MG63 (cell line): ENCODE data around the gene PHETA1. TPM values are rescaled to one million over a fixed set of nuclear protein-coding genes. Genes with fewer than 3 reads are reported as not detected.
"Not testable (repeated sequence)": the region's sequence is repeated elsewhere in the genome, so short reads cannot be mapped to it uniquely, and the experiment has no call there.

Source experiments
- DNase-seq: peaks from one replicate; pipeline ENCODE4 v3.0.0-alpha.2; 2020
- H3K27me3 ChIP-seq: fragments of 250-450 bp; sonication (Bioruptor Pico); 2 replicates; pipeline ENCODE4 v1.5.1; 2020; ENCODE audit warnings: mild to moderate bottlenecking, moderate library complexity
- H3K36me3 ChIP-seq: fragments of 250-450 bp; sonication (Bioruptor Pico); 2 replicates; pipeline ENCODE4 v1.5.1; 2020; ENCODE audit warnings: mild to moderate bottlenecking, moderate library complexity
- H3K4me3 ChIP-seq: fragments of 250-450 bp; sonication (Bioruptor Pico); 2 replicates; pipeline ENCODE4 v1.5.1; 2020; ENCODE audit warnings: mild to moderate bottlenecking, moderate library complexity
- H3K9me3 ChIP-seq: fragments of 250-450 bp; sonication (Bioruptor Pico); 2 replicates; pipeline ENCODE4 v1.5.1; 2020; ENCODE audit warnings: mild to moderate bottlenecking, moderate library complexity
- total RNA-seq: library from RNA; depleted of rRNA; stranded (reverse); fragments of >200 nt; shearing (Covaris generic); gene quantifications from 2 replicates; pipeline ENCODE4 v1.2.3, GENCODE V29; 2014; ENCODE audit warnings: low replicate concordance

Gene PHETA1
- total RNA-seq, 1 experiment from 2014 or later = 12.6 TPM

GRCh38 chr12:111407377-111408115 lies 38.7 kb upstream of the PHETA1 start:
- Histone ChIP-seq H3K9me3 (no peaks in the 10 kb centered on the region), H3K4me3 (peak overlapping the region; percentile 90), H3K27me3 (no peaks in the 10 kb centered on the region), H3K36me3 (no peaks in the 10 kb centered on the region; the same call in 1 of the 2 replicates)
- DNase-seq = no peak

- Histone ChIP-seq H3K27me3 (no peaks in the 10 kb centered on the region), H3K36me3 (no peaks in the 10 kb centered on the region; the same call in 1 of the 2 replicates), H3K4me3 (peak overlapping the region; percentile 90), H3K9me3 (no peaks in the 10 kb centered on the region)
- DNase-seq = no peak
Observed at GRCh38 chr12:111406474-111407376, 37.8 kb upstream of the PHETA1 start.

- Histone ChIP-seq H3K27me3 (no peaks in the 10 kb centered on the region), H3K9me3 (no peaks in the 10 kb centered on the region), H3K4me3 (peak within 1 kb of the TSS; percentile 90), H3K36me3 (no peaks in the 10 kb centered on the region; the same call in 1 of the 2 replicates)
- DNase-seq = peak; percentile 77
Observed at GRCh38 chr12:111405859-111406473, 37.1 kb upstream of the PHETA1 start, which contains the start of gene SH2B3. Gene SH2B3, plus strand, starts transcription at chr12:111405923. Its CDS starts 12,223 bp downstream, at chr12:111418146.

GRCh38 chr12:111405149-111405858 lies 36.4 kb upstream of the PHETA1 start:
- peak; percentile 88 for DNase-seq
- Histone ChIP-seq H3K9me3 (no peaks in the 10 kb centered on the region), H3K27me3 (no peaks in the 10 kb centered on the region), H3K36me3 (no peaks in the 10 kb centered on the region; the same call in 1 of the 2 replicates), H3K4me3 (peak overlapping the region; percentile 90)

GRCh38 chr12:111404362-111405148 lies 35.7 kb upstream of the PHETA1 start:
- no peaks in the 10 kb centered on the region for H3K27me3 ChIP-seq
- peak overlapping the region; percentile 90 for H3K4me3 ChIP-seq
- H3K9me3 ChIP-seq = no peaks in the 10 kb centered on the region
- no peaks in the 10 kb centered on the region; the same call in 1 of the 2 replicates for H3K36me3 ChIP-seq
- no peak for DNase-seq

GRCh38 chr12:111402490-111402824 lies 33.6 kb upstream of the PHETA1 start:
- not testable (repeated sequence) for H3K4me3 ChIP-seq, DNase-seq, H3K9me3 ChIP-seq, H3K36me3 ChIP-seq, H3K27me3 ChIP-seq

GRCh38 chr12:111401167-111401605 lies 32.3 kb upstream of the PHETA1 start:
- no peak for DNase-seq
- H3K27me3 ChIP-seq = no peaks in the 10 kb centered on the region
- no peaks in the 10 kb centered on the region for H3K9me3 ChIP-seq
- no peaks in the 10 kb centered on the region for H3K36me3 ChIP-seq
- H3K4me3 ChIP-seq = no peak overlapping the region

GRCh38 chr12:111399741-111400404 lies 31.0 kb upstream of the PHETA1 start:
- not testable (repeated sequence) for DNase-seq, H3K4me3 ChIP-seq, H3K9me3 ChIP-seq, H3K36me3 ChIP-seq, H3K27me3 ChIP-seq

GRCh38 chr12:111398530-111398929 lies 29.6 kb upstream of the PHETA1 start:
- no peak for DNase-seq
- no peaks in the 10 kb centered on the region for H3K9me3 ChIP-seq
- H3K4me3 ChIP-seq = no peak overlapping the region
- no peaks in the 10 kb centered on the region for H3K27me3 ChIP-seq
- no peaks in the 10 kb centered on the region for H3K36me3 ChIP-seq

GRCh38 chr12:111396726-111397445 lies 28.0 kb upstream of the PHETA1 start:
- Histone ChIP-seq H3K36me3 (no peaks in the 10 kb centered on the region), H3K9me3 (no peaks in the 10 kb centered on the region), H3K4me3 (peak overlapping the region; percentile 31), H3K27me3 (peaks cover 3% of the 10 kb centered on the region; the same call in 1 of the 2 replicates)
- peak; percentile 80 for DNase-seq

GRCh38 chr12:111396271-111396670 lies 27.4 kb upstream of the PHETA1 start:
- H3K36me3 ChIP-seq, H3K9me3 ChIP-seq, DNase-seq, H3K27me3 ChIP-seq, H3K4me3 ChIP-seq: not testable (repeated sequence)

- Histone ChIP-seq H3K36me3 (no peaks in the 10 kb centered on the region), H3K27me3 (peaks cover 4% of the 10 kb centered on the region; the same call in 1 of the 2 replicates), H3K9me3 (no peaks in the 10 kb centered on the region), H3K4me3 (no peak overlapping the region)
- no peak for DNase-seq
Observed at GRCh38 chr12:111395336-111396187, 26.7 kb upstream of the PHETA1 start.

- H3K27me3 ChIP-seq = peaks cover 4% of the 10 kb centered on the region; the same call in 1 of the 2 replicates
- no peak for DNase-seq
- no peak overlapping the region for H3K4me3 ChIP-seq
- H3K36me3 ChIP-seq = no peaks in the 10 kb centered on the region
- H3K9me3 ChIP-seq = no peaks in the 10 kb centered on the region
Observed at GRCh38 chr12:111394480-111394879, 25.6 kb upstream of the PHETA1 start.
